Measurements from ENCODE around the gene ABCG2. TPM values are rescaled to one million over a fixed set of nuclear protein-coding genes. Genes with fewer than 3 reads are reported as not detected.
A peak's percentile ranks its signal among the peaks of the same experiment; 100 is the strongest.

Gene ABCG2
- total RNA-seq, 4 donors from 2014 or later = 1.1 to 5.0 (median 2.6) TPM

- H3K4me1 ChIP-seq = no peaks in the 10 kb centered on the region
- no peaks in the 10 kb centered on the region for H3K36me3 ChIP-seq
- WGBS, 2 donors (ENCODE audit: low coverage in 1 of 2) = 70 to 86% methylated on average over 2 of the region's 2 CpGs
- no peaks in the 10 kb centered on the region for H3K27me3 ChIP-seq
- TF ChIP-seq POLR2AphosphoS5 (IDR thresholded peaks at IDR 0.05) (no peak), EP300 (IDR thresholded peaks at IDR 0.05) (no peak), POLR2A (IDR thresholded peaks at IDR 0.05) (no peak)
- TF ChIP-seq, protein P1, sequence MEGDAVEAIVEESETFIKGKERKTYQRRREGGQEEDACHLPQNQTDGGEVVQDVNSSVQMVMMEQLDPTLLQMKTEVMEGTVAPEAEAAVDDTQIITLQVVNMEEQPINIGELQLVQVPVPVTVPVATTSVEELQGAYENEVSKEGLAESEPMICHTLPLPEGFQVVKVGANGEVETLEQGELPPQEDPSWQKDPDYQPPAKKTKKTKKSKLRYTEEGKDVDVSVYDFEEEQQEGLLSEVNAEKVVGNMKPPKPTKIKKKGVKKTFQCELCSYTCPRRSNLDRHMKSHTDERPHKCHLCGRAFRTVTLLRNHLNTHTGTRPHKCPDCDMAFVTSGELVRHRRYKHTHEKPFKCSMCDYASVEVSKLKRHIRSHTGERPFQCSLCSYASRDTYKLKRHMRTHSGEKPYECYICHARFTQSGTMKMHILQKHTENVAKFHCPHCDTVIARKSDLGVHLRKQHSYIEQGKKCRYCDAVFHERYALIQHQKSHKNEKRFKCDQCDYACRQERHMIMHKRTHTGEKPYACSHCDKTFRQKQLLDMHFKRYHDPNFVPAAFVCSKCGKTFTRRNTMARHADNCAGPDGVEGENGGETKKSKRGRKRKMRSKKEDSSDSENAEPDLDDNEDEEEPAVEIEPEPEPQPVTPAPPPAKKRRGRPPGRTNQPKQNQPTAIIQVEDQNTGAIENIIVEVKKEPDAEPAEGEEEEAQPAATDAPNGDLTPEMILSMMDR (IDR thresholded peaks at IDR 0.05) = no peak
- no peaks in the 10 kb centered on the region for H3K9me3 ChIP-seq
- H3K27ac ChIP-seq = no peak overlapping the region
- H3K4me3 ChIP-seq = no peak overlapping the region
- no peak for ATAC-seq
These were observed 10.9 kb upstream of the ABCG2 start for GRCh38 chr4:88169298-88169697.

DNA sequence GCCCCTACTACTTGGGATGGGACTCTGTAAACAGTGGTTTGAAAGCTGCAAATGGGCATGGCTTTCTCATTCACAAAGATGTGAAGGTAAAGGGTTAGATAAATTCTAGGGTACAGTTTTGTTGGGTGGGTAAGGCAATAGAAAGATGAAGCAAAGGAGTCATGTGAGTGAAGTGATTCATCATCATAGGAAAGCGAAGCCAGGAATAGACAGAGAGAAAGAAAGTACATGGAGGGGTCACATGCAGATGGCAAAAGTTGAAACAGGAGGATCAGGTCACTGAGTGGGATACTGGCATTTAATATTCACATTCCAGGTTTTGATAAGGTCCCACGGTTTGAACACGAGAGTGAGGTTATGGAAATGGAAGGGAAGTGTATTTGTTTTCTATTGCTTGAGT is 8.2 kb upstream of the ABCG2 start:
- ATAC-seq = no peak
- Histone ChIP-seq H3K4me3 (no peak overlapping the region), H3K9me3 (no peaks in the 10 kb centered on the region), H3K4me1 (no peaks in the 10 kb centered on the region), H3K36me3 (no peaks in the 10 kb centered on the region), H3K27me3 (no peaks in the 10 kb centered on the region), H3K27ac (no peak overlapping the region)
- no peak for TF ChIP-seq EP300 (IDR thresholded peaks at IDR 0.05)
- no peak for TF ChIP-seq POLR2A (IDR thresholded peaks at IDR 0.05)
- TF ChIP-seq POLR2AphosphoS5 (IDR thresholded peaks at IDR 0.05) = no peak
- TF ChIP-seq, protein P1 (IDR thresholded peaks at IDR 0.05) = no peak
- 89 to 91% methylated on average over 2 to 3 of the region's 3 CpGs for WGBS, 2 donors (ENCODE audit: low coverage in 1 of 2)

GRCh38 chr4:88163336-88163735 is 4.9 kb upstream of the ABCG2 start:
- WGBS, 2 donors (ENCODE audit: low coverage in 1 of 2) = 82 to 86% methylated on average over 6 of the region's 6 CpGs
- no peak overlapping the region for H3K27ac ChIP-seq
- H3K9me3 ChIP-seq = no peaks in the 10 kb centered on the region
- no peak for TF ChIP-seq POLR2AphosphoS5 (IDR thresholded peaks at IDR 0.05)
- TF ChIP-seq, protein P1 (IDR thresholded peaks at IDR 0.05) = no peak
- no peak for TF ChIP-seq EP300 (IDR thresholded peaks at IDR 0.05)
- no peak for TF ChIP-seq POLR2A (IDR thresholded peaks at IDR 0.05)
- peaks cover 0 to 9% (median 2%) of the 10 kb centered on the region in 3 donors for H3K4me1 ChIP-seq
- H3K36me3 ChIP-seq = no peaks in the 10 kb centered on the region
- H3K27me3 ChIP-seq = peaks cover 16% of the 10 kb centered on the region
- no peak for ATAC-seq
- H3K4me3 ChIP-seq = no peak overlapping the region

DNA sequence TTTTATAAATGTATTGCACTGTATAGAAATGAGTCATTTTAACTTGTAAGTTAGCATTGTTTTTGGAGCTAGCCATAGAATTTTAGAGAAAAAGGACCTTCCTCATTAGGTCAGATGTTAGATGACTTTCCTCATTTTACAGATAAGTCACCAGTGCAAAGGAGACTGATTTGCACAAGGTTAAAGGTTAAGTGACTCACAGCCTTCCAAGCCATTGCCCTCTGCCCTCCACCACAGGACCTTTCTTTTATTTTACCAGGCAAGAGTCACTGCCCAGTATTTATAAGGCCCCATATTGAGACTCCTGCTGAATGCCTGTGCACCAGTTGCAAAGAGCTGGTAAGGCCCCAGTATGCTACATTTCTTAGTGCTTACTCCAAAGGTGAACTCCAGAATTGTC is 4.2 kb upstream of the ABCG2 start:
- ATAC-seq = no peak
- Histone ChIP-seq H3K27me3 (peaks cover 22% of the 10 kb centered on the region), H3K9me3 (no peaks in the 10 kb centered on the region), H3K4me3 (no peak overlapping the region), H3K36me3 (no peaks in the 10 kb centered on the region), H3K4me1 (peaks cover 0 to 14% (median 3%) of the 10 kb centered on the region in 3 donors), H3K27ac (no peak overlapping the region)
- no peak for TF ChIP-seq POLR2A (IDR thresholded peaks at IDR 0.05)

DNA sequence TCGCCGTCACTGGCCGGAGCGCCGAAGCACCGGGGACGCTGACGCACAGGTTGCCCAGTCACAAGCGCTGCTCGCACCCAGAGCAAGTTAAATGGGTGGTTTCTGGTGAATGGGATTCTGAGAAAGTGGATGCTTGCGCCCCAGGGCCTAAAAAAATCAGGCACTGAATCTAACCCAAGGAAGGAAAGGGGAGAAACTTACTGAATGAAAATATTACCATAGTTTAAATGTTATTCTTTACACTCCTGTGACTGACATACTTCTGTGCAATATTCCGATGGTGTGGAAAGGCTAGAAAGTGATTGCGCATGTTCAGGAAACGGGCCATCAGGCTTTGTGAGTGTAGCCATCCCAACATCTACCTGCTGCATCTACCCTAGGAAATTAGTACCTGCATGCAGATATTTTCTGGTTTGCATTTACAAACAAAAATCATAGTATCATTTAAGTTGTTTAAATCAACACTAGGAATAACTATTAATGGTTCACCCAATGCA is 838 bp upstream of the ABCG2 start:
- peaks cover 33% of the 10 kb centered on the region for H3K27me3 ChIP-seq
- ATAC-seq = no peak
- no peaks in the 10 kb centered on the region for H3K9me3 ChIP-seq
- H3K4me1 ChIP-seq = peaks cover 0 to 14% (median 3%) of the 10 kb centered on the region in 3 donors
- 60 to 82% methylated on average over 4 to 8 of the region's 14 CpGs for WGBS, 2 donors (ENCODE audit: low coverage in 1 of 2)
- TF ChIP-seq EP300 (IDR thresholded peaks at IDR 0.05) (no peak), POLR2A (IDR thresholded peaks at IDR 0.05) (no peak), POLR2AphosphoS5 (IDR thresholded peaks at IDR 0.05) (no peak)
- TF ChIP-seq, protein P1 (IDR thresholded peaks at IDR 0.05) = no peak
- H3K27ac ChIP-seq = peak overlapping the region in 3 of 4 donors; percentile 19 to 50 (median 37)
- H3K4me3 ChIP-seq = peak overlapping the region in 1 of 2 donors; percentile 59
- no peaks in the 10 kb centered on the region for H3K36me3 ChIP-seq
